Measurements from ENCODE around the gene CAMSAP2. TPM values are rescaled to one million over a fixed set of nuclear protein-coding genes. Genes with fewer than 3 reads are reported as not detected.

Gene CAMSAP2, protein sequence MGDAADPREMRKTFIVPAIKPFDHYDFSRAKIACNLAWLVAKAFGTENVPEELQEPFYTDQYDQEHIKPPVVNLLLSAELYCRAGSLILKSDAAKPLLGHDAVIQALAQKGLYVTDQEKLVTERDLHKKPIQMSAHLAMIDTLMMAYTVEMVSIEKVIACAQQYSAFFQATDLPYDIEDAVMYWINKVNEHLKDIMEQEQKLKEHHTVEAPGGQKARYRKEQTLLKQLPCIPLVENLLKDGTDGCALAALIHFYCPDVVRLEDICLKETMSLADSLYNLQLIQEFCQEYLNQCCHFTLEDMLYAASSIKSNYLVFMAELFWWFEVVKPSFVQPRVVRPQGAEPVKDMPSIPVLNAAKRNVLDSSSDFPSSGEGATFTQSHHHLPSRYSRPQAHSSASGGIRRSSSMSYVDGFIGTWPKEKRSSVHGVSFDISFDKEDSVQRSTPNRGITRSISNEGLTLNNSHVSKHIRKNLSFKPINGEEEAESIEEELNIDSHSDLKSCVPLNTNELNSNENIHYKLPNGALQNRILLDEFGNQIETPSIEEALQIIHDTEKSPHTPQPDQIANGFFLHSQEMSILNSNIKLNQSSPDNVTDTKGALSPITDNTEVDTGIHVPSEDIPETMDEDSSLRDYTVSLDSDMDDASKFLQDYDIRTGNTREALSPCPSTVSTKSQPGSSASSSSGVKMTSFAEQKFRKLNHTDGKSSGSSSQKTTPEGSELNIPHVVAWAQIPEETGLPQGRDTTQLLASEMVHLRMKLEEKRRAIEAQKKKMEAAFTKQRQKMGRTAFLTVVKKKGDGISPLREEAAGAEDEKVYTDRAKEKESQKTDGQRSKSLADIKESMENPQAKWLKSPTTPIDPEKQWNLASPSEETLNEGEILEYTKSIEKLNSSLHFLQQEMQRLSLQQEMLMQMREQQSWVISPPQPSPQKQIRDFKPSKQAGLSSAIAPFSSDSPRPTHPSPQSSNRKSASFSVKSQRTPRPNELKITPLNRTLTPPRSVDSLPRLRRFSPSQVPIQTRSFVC (N-terminal part only)
- total RNA-seq = 61.5 TPM
- polyA plus RNA-seq = 15.2 TPM

DNA sequence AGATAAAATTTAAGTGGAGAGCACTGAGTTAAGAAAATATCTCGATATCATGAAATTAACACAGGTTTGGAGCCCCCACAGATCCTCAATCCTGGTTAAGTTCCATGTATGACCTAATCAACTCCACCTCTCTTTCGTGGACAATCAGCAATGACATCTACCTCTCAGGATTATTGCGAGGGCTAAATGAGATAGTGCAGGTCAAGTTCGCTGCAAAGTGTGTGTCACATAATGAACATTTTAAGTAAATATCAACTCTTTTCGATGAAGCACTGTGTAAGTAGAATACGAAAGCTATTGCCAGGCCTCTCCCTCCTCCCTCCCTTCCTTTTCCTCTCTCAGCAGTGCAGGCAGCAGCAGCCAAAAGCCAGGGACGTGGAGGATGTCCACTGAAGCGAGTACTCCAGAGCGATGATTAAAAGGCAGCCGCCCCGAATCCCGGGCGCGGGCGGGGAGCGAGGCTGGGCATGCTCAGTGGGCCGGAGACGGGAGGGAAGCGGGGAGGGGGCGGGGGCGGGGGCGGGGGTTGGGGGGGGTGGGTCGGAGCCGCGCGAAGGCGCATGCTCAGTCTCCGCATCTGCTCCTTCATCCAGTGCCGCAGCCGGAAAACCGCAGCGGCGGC is at the start of gene CAMSAP2:
TSS of gene CAMSAP2 (plus strand) at position 567 of the 622 bp plus-strand sequence. CDS start 935 bp downstream, outside the sequence.
- Histone ChIP-seq H3K4me1 (ENCODE audit: insufficient read depth) (no peaks in the 10 kb centered on the region), H3K27ac (ENCODE audit: low read depth) (peak within 1 kb of the TSS; percentile 99), H3K4me3 (ENCODE audit: low read depth, low read length) (peak within 1 kb of the TSS; percentile 66), H3K36me3 (ENCODE audit: insufficient read depth) (no peaks in the 10 kb centered on the region)
- peak; percentile 88 for DNase-seq (ENCODE audit: extremely low spot score)
- WGBS = 1% methylated on average over 33 of the region's 33 CpGs

DNA sequence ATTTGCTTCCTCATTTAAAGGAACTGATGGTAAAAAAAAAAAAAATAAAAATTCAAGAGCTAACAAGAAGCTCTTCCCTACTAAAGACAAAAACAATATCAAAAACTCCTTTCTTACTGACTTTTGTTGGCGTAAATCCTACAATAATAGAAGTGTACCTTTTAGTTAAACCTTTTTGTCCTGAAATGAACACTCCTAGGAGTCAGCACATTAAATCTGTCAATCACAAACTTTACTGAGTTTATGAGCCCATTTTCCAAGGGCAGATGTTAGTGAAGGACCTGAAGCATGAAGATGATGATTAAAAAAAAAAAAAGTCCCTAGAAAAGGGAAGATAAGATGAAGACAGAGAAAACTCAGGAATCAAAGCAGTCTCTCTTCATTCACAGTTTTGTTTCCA is 46.4 kb upstream of the CAMSAP2 start:
- H3K27ac ChIP-seq (ENCODE audit: low read depth) = no peak overlapping the region
- WGBS = 91% methylated on average over 1 of the region's 1 CpG
- no peaks in the 10 kb centered on the region for H3K36me3 ChIP-seq (ENCODE audit: insufficient read depth)
- H3K4me3 ChIP-seq (ENCODE audit: low read depth, low read length) = no peak overlapping the region
- H3K4me1 ChIP-seq (ENCODE audit: insufficient read depth) = no peaks in the 10 kb centered on the region
- no peak for DNase-seq (ENCODE audit: extremely low spot score)

DNA sequence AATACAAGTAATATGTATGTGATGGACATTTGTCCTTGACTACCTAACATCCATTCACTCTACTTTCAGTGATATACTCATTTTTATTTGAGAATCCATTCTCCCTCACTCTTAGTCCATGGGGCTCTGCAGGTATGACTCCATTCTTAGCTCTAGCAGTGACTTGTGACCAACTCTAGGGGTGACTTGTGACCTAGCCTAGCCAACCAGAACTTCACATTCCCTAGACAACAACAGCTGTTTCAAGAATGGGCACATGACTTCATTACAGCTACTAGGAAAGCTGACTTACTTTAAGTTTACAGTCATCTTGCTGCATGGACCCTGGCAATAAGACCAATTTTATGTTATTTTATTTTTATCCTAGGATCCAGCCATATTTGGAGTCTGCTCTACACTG is 45.4 kb upstream of the CAMSAP2 start:
- no peaks in the 10 kb centered on the region for H3K36me3 ChIP-seq (ENCODE audit: insufficient read depth)

DNA sequence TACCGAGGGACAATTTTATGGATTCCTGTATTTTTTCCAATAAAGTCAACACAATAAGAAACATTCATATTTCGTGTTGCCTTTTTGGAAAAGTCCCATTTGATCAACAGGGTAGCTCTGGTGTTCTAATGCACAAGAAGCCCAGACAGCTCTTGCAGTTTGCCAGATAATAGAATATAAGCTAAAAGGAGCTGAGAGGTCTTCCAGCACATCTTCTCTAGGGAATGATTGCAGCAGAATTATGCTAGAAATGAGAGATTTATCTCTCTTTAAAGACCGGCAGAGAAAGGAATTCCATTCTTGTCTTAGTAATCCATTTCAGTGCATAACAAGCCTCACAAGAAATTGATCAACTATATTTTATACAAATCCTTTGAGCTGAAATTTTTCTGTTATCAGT is 44.0 kb upstream of the CAMSAP2 start:
- Histone ChIP-seq H3K27ac (ENCODE audit: low read depth) (no peak overlapping the region), H3K36me3 (ENCODE audit: insufficient read depth) (no peaks in the 10 kb centered on the region), H3K4me3 (ENCODE audit: low read depth, low read length) (no peak overlapping the region), H3K4me1 (ENCODE audit: insufficient read depth) (no peaks in the 10 kb centered on the region)
- 35% methylated on average over 3 of the region's 3 CpGs for WGBS
- no peak for DNase-seq (ENCODE audit: extremely low spot score)

More for the DNA sequence above, 45.4 kb upstream of the CAMSAP2 start:
- DNase-seq (ENCODE audit: extremely low spot score) = no peak
- Histone ChIP-seq H3K27ac (ENCODE audit: low read depth) (no peak overlapping the region), H3K4me3 (ENCODE audit: low read depth, low read length) (no peak overlapping the region), H3K4me1 (ENCODE audit: insufficient read depth) (no peaks in the 10 kb centered on the region)

DNA sequence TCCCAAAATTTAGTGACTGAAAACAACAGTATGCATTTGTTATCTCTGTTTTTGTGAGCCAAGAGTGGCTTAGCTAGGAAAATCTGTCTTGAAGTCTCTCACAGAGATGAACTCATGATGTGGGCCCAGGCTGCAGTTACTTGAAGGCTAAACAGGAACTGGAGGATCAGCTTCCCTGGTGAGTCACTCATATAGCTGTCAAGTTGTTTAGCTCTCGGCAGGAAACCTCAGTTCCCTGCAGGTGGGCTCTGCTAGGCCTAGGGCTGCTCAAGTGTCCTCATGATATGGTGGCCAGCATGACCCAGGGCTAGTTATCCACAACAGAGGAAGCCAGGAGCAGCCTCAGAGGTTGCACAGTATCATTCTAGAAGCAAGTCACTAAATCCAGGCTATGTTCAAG is 38.8 kb upstream of the CAMSAP2 start:
- whole genome bisulfite sequencing = 42% methylated on average over 1 of the region's 1 CpG

DNA sequence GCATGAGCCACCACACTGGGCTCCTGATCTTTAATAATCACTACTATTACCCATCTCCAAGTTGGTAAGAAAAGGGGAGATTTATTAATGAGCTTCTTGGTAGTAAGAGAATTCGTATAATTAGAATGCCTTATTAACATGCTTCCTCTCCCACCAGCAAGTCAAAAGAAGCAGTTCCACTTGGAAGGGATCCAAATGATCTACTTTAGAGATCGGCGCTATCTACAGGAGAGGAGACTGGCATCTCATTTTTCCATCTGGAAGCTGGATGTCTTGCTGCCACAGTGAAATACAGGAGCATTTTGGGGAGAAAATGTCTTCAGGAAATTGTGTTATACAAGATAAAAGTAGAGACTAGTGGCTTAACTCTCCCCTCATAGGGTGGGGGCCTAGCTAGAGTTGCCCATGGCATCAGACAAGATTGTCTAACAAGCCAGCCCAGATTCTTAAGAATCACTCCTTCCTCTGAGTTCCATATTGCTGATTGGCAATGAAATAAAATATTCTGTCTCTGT is 33.6 kb upstream of the CAMSAP2 start:
- WGBS = 74% methylated on average over 3 of the region's 3 CpGs
- Histone ChIP-seq H3K4me3 (ENCODE audit: low read depth, low read length) (no peak overlapping the region), H3K36me3 (ENCODE audit: insufficient read depth) (no peaks in the 10 kb centered on the region), H3K27ac (ENCODE audit: low read depth) (no peak overlapping the region), H3K4me1 (ENCODE audit: insufficient read depth) (no peaks in the 10 kb centered on the region)
- no peak for DNase-seq (ENCODE audit: extremely low spot score)

More for the DNA sequence above, 38.8 kb upstream of the CAMSAP2 start:
- Histone ChIP-seq H3K4me3 (ENCODE audit: low read depth, low read length) (no peak overlapping the region), H3K36me3 (ENCODE audit: insufficient read depth) (no peaks in the 10 kb centered on the region), H3K4me1 (ENCODE audit: insufficient read depth) (no peaks in the 10 kb centered on the region), H3K27ac (ENCODE audit: low read depth) (no peak overlapping the region)
- DNase-seq (ENCODE audit: extremely low spot score) = no peak

DNA sequence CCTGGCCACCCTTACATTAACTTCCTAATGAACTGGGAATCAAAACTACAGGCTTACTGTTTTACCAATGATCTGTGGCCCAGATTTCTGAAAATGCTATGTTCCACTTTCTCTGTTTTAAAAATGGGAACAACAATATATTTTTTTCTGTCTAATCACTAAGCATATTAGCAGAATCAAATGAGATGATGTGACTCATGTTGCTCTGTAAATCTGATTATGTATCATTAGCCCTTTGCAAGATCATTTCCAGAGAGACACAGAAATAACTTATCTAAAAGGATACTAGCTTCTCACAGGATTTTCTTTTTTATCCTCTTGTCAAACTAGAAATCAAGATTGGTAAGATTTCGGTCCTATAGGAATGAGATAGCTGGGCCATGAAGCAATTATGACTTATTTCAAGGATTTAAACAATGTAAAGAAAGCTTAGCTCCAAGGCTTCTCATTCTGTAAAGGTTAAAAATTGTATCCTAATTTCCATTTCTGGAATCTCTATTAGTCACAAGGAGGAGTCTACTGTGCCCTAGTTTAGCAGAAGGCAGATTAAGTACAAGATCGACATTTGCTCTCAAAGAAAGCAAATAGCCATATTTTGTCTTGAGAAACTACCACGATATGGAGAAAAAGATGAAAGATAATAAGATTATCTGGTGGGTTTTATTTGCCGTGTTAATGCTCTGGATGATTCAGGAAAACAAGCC is 32.4 kb upstream of the CAMSAP2 start:
- Histone ChIP-seq H3K27ac (ENCODE audit: low read depth) (no peak overlapping the region), H3K4me3 (ENCODE audit: low read depth, low read length) (no peak overlapping the region), H3K36me3 (ENCODE audit: insufficient read depth) (no peaks in the 10 kb centered on the region), H3K4me1 (ENCODE audit: insufficient read depth) (no peaks in the 10 kb centered on the region)
- DNase-seq (ENCODE audit: extremely low spot score) = peak; percentile 2
- WGBS = 53% methylated on average over 4 of the region's 4 CpGs

DNA sequence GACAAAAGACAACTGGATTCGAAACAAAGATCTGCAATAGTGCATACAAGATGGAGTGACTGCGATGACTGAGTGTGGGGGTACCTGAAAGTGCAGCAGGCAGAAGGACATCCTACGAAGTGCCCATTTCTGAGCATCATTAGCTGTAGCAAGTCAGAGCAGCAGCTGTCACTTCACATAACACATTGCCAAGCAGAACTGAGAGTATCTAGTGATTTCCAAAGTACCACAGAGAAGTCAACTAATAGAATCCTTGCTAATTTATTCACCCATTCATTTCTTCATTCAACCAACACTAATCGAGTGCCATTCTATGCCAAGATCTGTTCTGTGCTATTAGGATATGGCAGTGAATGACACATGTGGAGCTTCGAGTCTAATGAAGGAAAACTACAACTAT is 31.6 kb upstream of the CAMSAP2 start:
- Histone ChIP-seq H3K36me3 (ENCODE audit: insufficient read depth) (no peaks in the 10 kb centered on the region), H3K4me3 (ENCODE audit: low read depth, low read length) (no peak overlapping the region), H3K27ac (ENCODE audit: low read depth) (no peak overlapping the region), H3K4me1 (ENCODE audit: insufficient read depth) (no peaks in the 10 kb centered on the region)
- 96% methylated on average over 5 of the region's 5 CpGs for WGBS
- DNase-seq (ENCODE audit: extremely low spot score) = no peak

DNA sequence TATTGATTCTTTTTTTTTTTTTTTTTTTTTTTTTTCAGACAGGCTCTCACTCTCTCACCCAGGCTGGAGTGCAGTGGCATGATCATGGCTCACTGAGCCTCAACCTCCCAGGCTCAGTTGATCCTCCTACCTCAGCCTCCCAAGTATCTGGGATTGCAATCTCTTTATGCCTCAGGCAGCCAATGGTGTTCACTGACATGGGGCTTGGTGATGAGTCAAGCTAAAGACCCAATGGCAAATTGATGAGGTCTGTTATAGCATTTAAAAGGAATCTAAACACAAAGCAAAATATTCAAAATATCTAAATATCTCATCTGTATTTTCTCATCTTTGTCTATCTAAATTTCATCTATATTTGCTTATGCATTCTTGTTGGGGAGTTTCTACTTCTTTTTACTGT is 30.5 kb upstream of the CAMSAP2 start:
- Histone ChIP-seq H3K4me3 (ENCODE audit: low read depth, low read length) (no peak overlapping the region), H3K4me1 (ENCODE audit: insufficient read depth) (no peaks in the 10 kb centered on the region), H3K36me3 (ENCODE audit: insufficient read depth) (no peaks in the 10 kb centered on the region), H3K27ac (ENCODE audit: low read depth) (no peak overlapping the region)
- DNase-seq (ENCODE audit: extremely low spot score) = no peak

DNA sequence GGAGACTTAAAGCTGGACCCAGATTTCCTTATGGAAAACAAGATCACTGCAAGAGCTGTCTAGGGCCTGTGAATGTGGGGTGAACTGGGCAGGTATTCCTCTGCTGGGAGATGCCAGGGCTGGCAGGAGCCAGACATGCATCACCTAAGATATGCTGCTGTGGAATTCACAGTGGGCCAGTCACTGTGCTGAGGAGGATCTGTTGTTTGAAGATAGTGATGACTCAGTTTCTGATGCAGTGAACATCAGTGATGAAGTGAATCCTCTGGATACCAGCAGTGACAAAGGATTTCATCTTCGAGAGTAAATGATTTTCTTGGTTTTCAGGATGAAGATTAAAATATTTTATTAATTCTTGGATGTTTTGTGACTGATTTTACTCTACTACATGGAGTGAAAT is 29.9 kb upstream of the CAMSAP2 start:
- WGBS = 91% methylated on average over 1 of the region's 1 CpG
- no peak overlapping the region for H3K27ac ChIP-seq (ENCODE audit: low read depth)
- H3K4me3 ChIP-seq (ENCODE audit: low read depth, low read length) = no peak overlapping the region
- no peaks in the 10 kb centered on the region for H3K4me1 ChIP-seq (ENCODE audit: insufficient read depth)
- H3K36me3 ChIP-seq (ENCODE audit: insufficient read depth) = no peaks in the 10 kb centered on the region
- no peak for DNase-seq (ENCODE audit: extremely low spot score)

DNA sequence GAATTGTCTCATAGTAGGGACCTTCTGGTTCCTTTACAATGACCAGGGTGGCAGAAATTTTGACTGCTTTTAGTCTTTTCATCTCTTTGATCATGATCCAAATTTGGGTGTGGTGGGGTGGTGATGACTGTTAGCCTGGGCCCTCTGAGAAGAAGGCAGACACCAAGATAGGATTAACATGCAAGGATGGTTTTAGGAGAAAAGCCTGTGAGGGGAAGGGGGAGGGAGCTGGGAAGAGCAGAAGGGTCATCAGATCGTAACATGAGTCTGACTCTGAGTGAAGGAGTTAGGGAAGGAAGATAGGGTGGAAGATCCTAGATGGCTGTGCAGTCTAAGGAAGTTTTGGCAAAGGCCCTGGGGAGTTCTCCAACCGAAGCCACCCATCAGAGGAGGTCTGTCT is 28.5 kb upstream of the CAMSAP2 start:
- 88% methylated on average over 2 of the region's 2 CpGs for WGBS

DNA sequence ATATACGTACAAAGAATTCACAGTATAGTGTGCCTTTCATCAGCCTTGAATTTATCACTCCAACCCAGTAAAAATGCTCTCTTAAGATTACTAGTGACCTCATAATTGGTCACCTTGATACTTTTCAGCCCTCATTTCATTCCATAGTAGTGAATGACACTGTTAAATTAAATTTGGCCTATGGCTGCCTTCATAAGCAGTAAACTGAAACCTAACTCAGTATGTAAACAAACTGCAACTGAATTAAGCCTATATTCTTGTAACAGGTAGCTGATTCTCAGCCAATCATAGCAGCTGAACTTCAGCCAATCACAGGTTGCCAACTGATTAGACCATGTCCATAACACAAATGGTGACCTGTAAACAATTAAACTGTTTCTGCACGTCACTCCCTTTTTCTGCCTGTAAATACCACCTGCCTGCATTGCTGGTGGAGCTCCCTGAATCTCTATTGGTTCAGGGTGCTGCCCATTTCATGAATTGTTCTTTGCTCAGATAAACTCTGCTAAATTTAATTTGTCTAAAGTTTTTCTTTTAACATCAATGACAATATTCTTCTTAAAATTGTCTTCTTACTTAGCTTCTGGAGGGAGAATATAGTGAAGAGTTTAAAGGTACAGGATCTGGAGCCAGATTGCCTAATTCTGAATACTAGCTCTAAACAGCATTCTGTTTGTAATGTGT is 24.0 kb upstream of the CAMSAP2 start:
- H3K4me1 ChIP-seq (ENCODE audit: insufficient read depth) = no peaks in the 10 kb centered on the region
- H3K36me3 ChIP-seq (ENCODE audit: insufficient read depth) = no peaks in the 10 kb centered on the region
- WGBS = 80% methylated on average over 2 of the region's 2 CpGs
- no peak overlapping the region for H3K4me3 ChIP-seq (ENCODE audit: low read depth, low read length)
- H3K27ac ChIP-seq (ENCODE audit: low read depth) = no peak overlapping the region
- no peak for DNase-seq (ENCODE audit: extremely low spot score)

More for the DNA sequence above, 28.5 kb upstream of the CAMSAP2 start:
- no peaks in the 10 kb centered on the region for H3K36me3 ChIP-seq (ENCODE audit: insufficient read depth)
- H3K4me1 ChIP-seq (ENCODE audit: insufficient read depth) = no peaks in the 10 kb centered on the region
- H3K27ac ChIP-seq (ENCODE audit: low read depth) = no peak overlapping the region
- no peak overlapping the region for H3K4me3 ChIP-seq (ENCODE audit: low read depth, low read length)
- no peak for DNase-seq (ENCODE audit: extremely low spot score)
